GM03348 (cell line): ENCODE results near the gene FAM171A1.
"Not testable (repeated sequence)": the region's sequence is repeated elsewhere in the genome, so short reads cannot be mapped to it uniquely, and the experiment has no call there.

Experiments
- DNase-seq: peaks from one replicate; pipeline ENCODE4 v3.0.0; 2012; ENCODE audit warnings: low spot score

FAM171A1 gene

GRCh38 chr10:15280974-15281373 is 90.1 kb downstream of the FAM171A1 start:
- DNase-seq = no peak

GRCh38 chr10:15280462-15280861 is 90.6 kb downstream of the FAM171A1 start:
- peak; percentile 44 for DNase-seq

DNA sequence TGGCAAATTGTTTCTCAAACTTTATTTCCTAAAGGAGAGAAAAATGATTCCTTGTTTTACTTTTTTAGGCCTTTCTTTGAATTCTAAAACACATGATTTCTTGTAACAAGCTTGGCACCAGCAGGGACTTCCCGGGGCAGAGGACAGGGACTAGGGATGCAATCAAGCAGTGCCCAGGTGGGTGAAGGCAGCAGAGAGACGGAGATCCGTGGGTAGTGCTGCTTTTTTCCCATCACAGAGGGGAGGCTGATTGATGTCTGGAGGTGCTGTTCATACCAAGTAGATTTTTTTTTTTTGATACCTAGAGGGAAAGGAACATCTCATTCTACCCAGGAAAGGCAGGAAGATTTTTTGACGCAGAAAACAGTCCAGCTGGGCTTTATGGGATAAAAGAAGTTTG is 91.9 kb downstream of the FAM171A1 start:
- no peak for DNase-seq

DNA sequence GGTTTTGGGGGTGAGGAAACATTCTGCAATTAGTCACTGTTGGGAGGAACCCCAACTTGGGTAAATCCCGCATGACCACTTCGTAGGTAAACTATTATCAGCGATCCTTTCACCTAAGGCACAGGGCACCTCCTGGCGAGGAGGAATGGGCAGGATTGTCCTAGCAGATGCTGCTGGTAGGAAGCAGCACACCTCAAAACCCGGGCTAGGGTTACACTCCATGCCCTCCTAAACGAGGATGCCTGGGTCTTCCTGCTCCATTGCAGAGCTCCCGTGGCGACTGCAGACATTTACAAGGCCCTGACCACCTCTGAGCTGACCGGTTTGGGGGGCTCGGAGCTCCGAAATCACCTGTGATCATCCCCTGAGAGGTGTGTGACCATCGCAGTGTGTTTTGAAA is 92.3 kb downstream of the FAM171A1 start:
- DNase-seq = no peak

DNA sequence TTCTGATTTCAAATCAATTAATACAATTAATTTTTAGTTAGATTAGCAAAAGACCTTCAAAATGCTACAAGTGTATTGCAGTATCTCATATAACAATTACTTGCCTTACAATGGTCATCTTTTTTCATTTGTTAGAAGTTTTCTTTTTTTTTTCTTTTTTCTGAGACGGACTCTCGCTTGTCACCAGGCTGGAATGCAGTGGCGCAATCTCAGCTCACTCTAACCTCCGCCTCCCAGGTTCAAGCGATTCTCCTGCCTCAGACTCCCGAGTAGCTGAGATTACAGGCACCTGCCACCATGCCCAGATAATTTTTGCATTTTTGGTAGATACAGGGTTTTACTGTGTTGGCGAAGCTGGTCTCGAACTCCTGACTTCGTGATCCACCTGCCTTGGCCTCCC is 95.0 kb downstream of the FAM171A1 start:
- not testable (repeated sequence) for DNase-seq

DNA sequence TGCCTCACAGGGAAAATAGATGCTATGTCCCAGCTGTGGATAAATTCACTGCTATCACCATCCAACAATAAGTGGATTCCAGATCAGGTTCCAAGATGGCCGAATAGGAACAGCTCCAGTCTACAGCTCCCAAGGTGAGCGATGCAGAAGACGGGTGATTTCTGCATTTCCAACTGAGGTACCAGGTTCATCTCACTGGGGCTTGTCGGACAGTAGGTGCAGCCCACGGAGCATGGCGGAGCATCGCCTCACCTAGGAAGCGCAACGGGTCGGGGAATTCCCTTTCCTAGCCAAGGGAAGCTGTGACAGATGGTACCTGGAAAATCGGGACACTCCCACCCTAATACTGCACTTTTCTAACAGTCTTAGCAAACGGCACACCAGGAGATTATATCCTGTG is 101.3 kb downstream of the FAM171A1 start:
- DNase-seq = not testable (repeated sequence)

- no peak for DNase-seq
These were observed 103.6 kb downstream of the FAM171A1 start for GRCh38 chr10:15267496-15267895.

DNA sequence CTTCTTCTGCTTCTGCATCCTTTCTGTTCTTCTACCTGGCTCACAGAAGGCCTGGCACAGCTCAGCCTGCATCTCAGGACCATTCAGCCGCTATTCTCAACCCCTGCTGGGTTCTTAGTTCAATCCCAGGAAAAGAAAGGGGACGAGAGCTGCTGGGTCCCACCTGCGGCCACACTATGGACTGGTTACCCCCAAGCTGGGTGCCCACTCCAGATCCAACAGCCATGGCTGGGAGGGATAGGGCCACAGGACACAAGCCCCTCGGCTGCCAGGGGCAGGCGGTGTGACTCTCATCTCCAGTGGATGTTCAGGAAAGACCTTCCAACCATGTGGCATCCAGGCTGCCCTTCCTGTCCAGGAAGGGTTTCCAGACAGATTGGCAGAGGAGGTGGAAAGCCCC is 105.0 kb downstream of the FAM171A1 start:
- no peak for DNase-seq

DNA sequence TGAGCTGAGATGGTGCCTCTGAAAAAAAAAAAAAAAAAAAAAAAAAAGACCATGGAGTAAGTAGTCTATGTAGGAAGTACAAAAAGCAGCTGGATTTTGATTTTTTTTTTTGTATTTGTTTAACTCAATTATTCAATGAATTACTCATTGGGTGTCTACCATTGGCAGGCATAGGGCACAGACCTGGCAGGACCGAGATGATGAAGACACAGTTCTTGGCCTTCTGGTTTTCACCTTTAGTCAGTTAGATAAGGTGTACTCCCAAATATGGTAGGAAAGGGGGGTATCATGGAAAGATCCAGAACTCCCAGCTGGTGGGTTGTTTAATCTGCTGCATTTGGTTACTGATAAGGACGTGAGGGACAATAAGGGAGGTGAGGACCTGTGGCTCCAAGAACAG is 105.5 kb downstream of the FAM171A1 start:
- no peak for DNase-seq

DNA sequence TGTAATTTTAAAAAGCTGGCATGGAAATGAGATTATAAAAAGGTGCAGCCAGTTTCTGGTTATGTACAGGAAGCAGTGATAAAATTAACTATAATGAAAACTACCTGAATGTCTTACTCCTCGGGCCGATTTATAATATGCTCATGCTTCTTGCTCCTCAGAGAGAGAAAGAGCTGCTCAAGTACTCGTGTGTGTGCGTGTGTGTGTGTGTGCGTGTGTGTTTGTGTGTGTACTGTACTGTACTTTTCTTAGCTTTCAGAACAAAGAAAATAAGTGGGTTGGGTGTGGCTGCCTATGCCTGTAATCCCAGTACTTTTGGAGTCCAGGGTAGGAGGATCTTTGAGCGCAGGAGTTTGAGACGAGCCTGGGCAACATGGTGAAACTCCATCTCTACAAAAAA is 106.0 kb downstream of the FAM171A1 start:
- DNase-seq = no peak

GRCh38 chr10:15263657-15264323 is 107.3 kb downstream of the FAM171A1 start:
- no peak for DNase-seq

GRCh38 chr10:15262036-15262713 is 108.9 kb downstream of the FAM171A1 start:
- peak; percentile 68 for DNase-seq

- no peak for DNase-seq
These were observed 112.0 kb downstream of the FAM171A1 start for GRCh38 chr10:15259136-15259535.

GRCh38 chr10:15258255-15258654 is 112.8 kb downstream of the FAM171A1 start:
- no peak for DNase-seq

DNA sequence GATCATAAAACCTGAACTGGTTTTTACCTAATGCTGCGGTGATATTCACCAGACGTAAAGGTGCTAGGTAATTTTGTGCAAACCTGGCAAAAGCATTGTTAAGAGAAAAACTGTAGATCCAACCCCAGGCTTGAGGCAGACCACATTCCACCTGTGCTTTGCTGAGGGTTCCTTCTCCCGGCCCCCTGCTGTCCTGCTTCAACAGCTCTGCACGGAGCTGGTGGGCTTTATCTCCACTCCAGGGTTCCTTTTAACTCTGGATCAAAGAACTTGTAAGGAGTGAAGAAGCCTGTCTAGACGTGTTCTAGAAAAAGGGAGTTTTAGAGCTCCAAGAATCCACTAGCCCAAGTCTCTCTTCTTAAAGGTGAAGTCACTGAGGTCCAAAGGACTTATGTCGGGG is 115.1 kb downstream of the FAM171A1 start:
- no peak for DNase-seq

GRCh38 chr10:15254808-15255648 is 116.1 kb downstream of the FAM171A1 start:
- no peak for DNase-seq

DNA sequence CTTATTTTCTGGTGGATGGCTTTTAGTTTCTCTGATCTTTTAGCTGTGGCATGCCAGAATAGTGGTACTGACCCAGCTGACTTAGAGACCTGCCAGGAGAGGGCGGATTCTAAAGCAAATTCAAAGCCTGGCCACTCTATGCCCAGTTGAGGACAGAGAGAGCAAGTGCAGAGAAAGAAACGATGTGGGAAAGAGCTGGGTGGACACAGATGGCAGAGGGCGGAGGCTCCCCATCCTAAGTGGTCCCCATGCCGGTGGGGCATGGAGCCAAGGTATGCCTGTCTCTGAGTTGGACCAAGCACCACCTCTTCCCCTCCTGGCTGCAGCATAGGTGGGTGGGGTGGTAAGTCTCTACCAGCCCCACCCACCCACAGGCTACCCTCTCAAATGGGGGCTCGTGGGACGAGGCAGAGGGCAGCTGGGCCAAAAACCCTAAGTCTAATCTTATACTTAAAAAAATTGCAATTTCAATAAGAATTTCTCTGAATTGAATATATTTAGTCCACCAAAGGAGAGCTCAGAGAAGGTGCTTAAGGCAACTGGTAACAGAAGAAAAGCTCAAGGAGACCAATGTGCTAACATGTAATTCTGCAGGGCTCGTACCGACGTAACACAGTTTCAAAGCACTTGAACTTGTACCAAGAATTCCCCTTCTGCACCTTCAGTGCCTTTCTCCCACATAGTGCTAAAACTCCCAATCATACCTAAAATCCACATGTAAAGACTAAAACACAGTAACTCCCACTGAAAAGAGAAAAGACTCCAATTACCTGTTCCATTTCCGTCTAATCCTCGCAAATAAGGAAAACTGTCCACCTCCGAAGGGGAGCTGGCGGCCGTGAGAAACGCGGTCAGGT is 116.9 kb downstream of the FAM171A1 start:
- DNase-seq = no peak

DNA sequence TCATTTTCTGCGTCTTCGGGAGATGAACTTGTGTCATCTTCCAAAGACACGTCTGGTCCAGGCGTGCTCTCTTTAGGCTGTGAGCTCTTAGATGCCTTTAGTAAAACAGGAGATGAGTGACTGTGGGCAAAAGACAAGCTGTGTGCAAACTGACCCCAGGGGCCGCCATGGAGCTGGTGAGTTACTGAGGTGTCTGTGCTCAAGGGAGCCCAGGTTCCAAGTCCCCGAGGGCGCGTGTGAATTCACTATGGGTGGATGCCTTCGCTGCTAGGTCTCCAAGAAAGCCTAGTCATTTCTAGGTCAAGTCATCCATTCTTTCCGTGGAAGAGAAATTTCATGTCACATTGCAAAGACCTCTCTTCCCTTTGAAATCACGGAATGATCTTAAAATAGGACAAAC is 118.7 kb downstream of the FAM171A1 start:
- no peak for DNase-seq

DNA sequence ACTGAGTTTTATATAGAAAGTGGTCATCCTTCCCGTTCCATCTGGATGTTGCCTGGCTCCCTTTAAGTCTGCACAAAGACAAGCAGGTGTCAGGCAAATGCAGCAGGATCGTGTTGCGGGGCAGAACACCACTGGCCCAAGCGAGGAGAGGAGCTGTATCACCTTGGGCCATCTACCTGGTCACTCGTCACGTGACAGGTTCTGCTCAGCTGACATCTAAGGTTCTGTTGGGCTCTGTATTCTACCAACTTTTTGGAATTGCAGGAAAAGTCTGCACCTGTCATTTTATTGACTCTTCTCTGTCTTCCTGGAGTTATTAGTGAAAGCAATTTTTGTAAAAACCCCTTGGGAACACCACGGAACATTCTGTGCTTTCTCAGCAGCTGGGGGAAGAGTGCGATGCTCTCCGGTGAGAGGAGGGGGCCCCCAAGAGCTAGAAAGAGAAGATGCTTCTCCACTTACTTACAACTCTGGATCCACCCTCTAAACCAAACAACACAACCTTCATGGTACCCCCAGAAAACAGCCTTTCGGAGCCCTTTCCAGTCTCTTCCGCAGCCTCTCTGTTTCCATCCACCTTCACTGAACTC is 119.2 kb downstream of the FAM171A1 start:
- DNase-seq = no peak

DNA sequence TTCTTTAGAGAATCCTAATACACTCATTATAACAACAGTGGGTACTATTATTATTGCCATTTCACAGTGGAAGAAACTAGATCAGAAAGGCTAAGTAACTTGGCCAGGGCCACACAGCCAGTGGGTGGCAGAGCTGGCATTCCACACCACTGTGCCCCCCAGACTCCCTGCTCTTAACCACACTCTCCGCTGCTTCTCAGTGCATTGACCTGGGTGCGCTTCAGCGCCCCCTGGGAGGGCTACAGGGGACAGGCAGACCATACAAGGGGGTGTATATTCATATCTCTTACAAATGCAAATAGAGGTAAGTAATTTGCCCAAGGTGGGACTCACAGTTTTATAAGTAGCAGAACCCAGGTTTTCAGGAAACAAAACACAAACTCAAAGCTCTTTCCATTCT is 125.6 kb downstream of the FAM171A1 start:
- DNase-seq = no peak

DNA sequence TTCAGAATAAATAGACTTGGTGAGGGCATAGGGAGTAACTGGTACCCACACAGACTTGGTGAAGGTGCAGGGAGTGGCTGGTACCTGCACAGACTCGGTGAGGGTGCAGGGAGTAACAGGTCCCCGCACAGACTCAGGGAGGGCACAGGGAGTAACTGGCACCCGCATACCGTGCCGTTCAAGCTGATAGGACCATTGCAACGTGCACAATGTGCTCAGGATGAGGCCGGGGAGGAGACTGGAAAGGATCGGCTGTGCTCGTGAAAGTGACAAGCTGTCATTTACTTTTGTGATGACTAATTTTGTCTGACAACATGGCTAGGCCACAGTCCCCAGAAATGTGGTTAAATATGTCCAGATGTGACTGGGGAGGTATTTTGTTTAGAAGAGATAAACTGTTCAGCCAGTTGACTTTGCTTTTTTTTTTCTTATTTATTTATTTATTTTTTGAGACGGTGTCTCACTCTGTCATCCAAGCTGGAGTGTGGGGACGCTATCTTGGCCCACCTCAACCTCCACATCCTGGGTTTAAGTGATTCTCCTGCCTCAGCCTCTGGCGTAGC is 126.4 kb downstream of the FAM171A1 start:
- DNase-seq = no peak
